Esophagus squamous epithelium (tissue), 4 donors: ENCODE results near the gene PLEKHG4B.

Experiments used
- CTCF ChIP-seq, 6 experiments: fragments of 450-650 bp in 4 of 6; fragments of 200-600 bp in 2 of 6; sonication (generic) in 2 of 6; IDR thresholded peaks; one replicate each; pipeline ENCODE4 v1.5.1; 2016 to 2019; ENCODE audit warnings: antibody characterized with exemption in 6 of 6, mild to moderate bottlenecking in 4 of 6, moderate library complexity in 4 of 6
- POLR2A ChIP-seq, 4 donors: fragments of 450-650 bp; IDR thresholded peaks; one replicate each; pipeline ENCODE4 v1.6.1; 2017; ENCODE audit warnings: antibody characterized with exemption in 4 of 4, mild to moderate bottlenecking in 4 of 4, moderate library complexity in 3 of 4

- TF ChIP-seq CTCF (IDR thresholded peaks at IDR 0.05) (no peak), POLR2A (IDR thresholded peaks at IDR 0.05) (no peak)
Observed at GRCh38 chr5:106587-106986, 14.6 kb downstream of the PLEKHG4B start.
